Measurements from ENCODE around the gene FSCN2. TPM values are rescaled to one million over a fixed set of nuclear protein-coding genes. Genes with fewer than 3 reads are reported as not detected.

Gene FSCN2
- total and polyA plus RNA-seq, 2 of the 4 experiments (the other 2 are of a cell fraction): 0.18 to 0.84 TPM

- H2BK20ac ChIP-seq (ENCODE audit: low read depth, low read length): no peak overlapping the region
- no peak overlapping the region for H3K4me3 ChIP-seq (ENCODE audit: insufficient read depth, low read depth, low read length)
- H2BK120ac ChIP-seq (ENCODE audit: low read depth, low read length): no peak overlapping the region
- intact Hi-C loops (cut with micrococcal nuclease) (no loop called here), in situ Hi-C loops (cut with MboI; ENCODE audit: low sequenced_read_pairs) (no loop called here), dilution Hi-C loops (cut with HindIII; ENCODE audit: low sequenced_read_pairs, unreplicated experiment) (no loop called here)
- ATAC-seq (ENCODE audit: low read depth) (no peak), DNase-seq (no peak)
- ChIA-PET POLR2A (ENCODE audit: unreplicated experiment) (no interaction called here), CTCF (no interaction called here)
- peaks cover 17 to 41% of the 10 kb centered on the region in 2 experiments for H3K79me1 ChIP-seq (ENCODE audit: low read depth in 1 of 2, low read length in 2 of 2)
- no peak overlapping the region for H4K5ac ChIP-seq (ENCODE audit: low read depth, low read length)
- no peak overlapping the region for H3K9ac ChIP-seq (ENCODE audit: low read depth, low read length)
- no peak overlapping the region for H3K23ac ChIP-seq (ENCODE audit: low read depth, low read length)
- no peak overlapping the region for H3K14ac ChIP-seq (replicated peaks; ENCODE audit: low read depth, low read length)
- BruUV-seq (replicated peaks): no TSS peak
- H3K4me1 ChIP-seq (ENCODE audit: control insufficient read depth, insufficient read depth, low read length): peaks cover 7% of the 10 kb centered on the region
- H3K9me1 ChIP-seq (ENCODE audit: insufficient read depth, low read length): peaks cover 5% of the 10 kb centered on the region; the same call in 1 of the 2 replicates
- no peak overlapping the region for H2AK5ac ChIP-seq (ENCODE audit: low read depth, low read length)
- H3K36me3 ChIP-seq (ENCODE audit: control insufficient read depth, insufficient read depth, low read length): peaks cover 57% of the 10 kb centered on the region
- H3K4ac ChIP-seq (ENCODE audit: low read depth, low read length): no peak overlapping the region
- H3K18ac ChIP-seq (ENCODE audit: low read depth, low read length): no peak overlapping the region
- H2AK9ac ChIP-seq (replicated peaks; ENCODE audit: low read depth, low read length, poor library complexity): no peak overlapping the region
- no peaks in the 10 kb centered on the region for H3K27me3 ChIP-seq (ENCODE audit: control insufficient read depth, insufficient read depth, low read length)
- peaks cover 22% of the 10 kb centered on the region for H4K20me1 ChIP-seq (ENCODE audit: insufficient read depth, low read length)
- no peak overlapping the region for H2AFZ ChIP-seq (replicated peaks; ENCODE audit: low read length, poor library complexity)
- no peak overlapping the region for H4K8ac ChIP-seq (ENCODE audit: low read depth in 2 of 2, low read length in 2 of 2)
- H2BK5ac ChIP-seq (ENCODE audit: low read depth, low read length, poor library complexity, severe bottlenecking): no peak overlapping the region
- no peak overlapping the region for H3K4me2 ChIP-seq (ENCODE audit: low read depth, low read length)
- TF ChIP-seq USF2 (IDR thresholded peaks at IDR 0.05; ENCODE audit: low read depth, low read length): no peak
- TF ChIP-seq POLR2A (IDR thresholded peaks at IDR 0.05; ENCODE audit: low read depth, low read length): no peak
- TF ChIP-seq CHD1 (IDR thresholded peaks at IDR 0.05; ENCODE audit: low read depth, low read length): no peak
- TF ChIP-seq RFX5 (IDR thresholded peaks at IDR 0.05; ENCODE audit: low read depth, low read length): no peak
- TF ChIP-seq FOS (IDR thresholded peaks at IDR 0.05; ENCODE audit: low read depth, low read length): no peak
- TF ChIP-seq BHLHE40 (IDR thresholded peaks at IDR 0.05; ENCODE audit: low read depth, low read length): no peak
- TF ChIP-seq MAFK (IDR thresholded peaks at IDR 0.05; ENCODE audit: low read depth, low read length): no peak
- no peak for TF ChIP-seq SMC3 (IDR thresholded peaks at IDR 0.05; ENCODE audit: low read depth, low read length)
- no peak for TF ChIP-seq RAD21 (IDR thresholded peaks at IDR 0.05; ENCODE audit: low read length)
- no peak for TF ChIP-seq RCOR1 (IDR thresholded peaks at IDR 0.05; ENCODE audit: insufficient replicate concordance, low read length)
- TF ChIP-seq CEBPB (IDR thresholded peaks at IDR 0.05; ENCODE audit: low read depth, low read length): no peak
- no peak for TF ChIP-seq MAZ (IDR thresholded peaks at IDR 0.05; ENCODE audit: borderline replicate concordance, low read depth, low read length)
- TF ChIP-seq CTCF (conservative IDR thresholded peaks at IDR 0.05; ENCODE audit: low read depth, low read length): no peak
- no peak for TF ChIP-seq MXI1 (IDR thresholded peaks at IDR 0.05; ENCODE audit: borderline replicate concordance, low read depth, low read length)
- no peak overlapping the region for H2BK15ac ChIP-seq (ENCODE audit: low read depth, low read length)
- H3K56ac ChIP-seq (ENCODE audit: extremely low read depth, insufficient read depth, low read length): no peak overlapping the region
- H3K27ac ChIP-seq (ENCODE audit: insufficient read depth, low read length): no peak overlapping the region
- H3K9me3 ChIP-seq (ENCODE audit: control insufficient read depth, insufficient read depth, low read length): no peaks in the 10 kb centered on the region
- no peak overlapping the region for H4K91ac ChIP-seq (ENCODE audit: insufficient read depth, low read depth, low read length)
- WGBS, 2 experiments (ENCODE audit: extremely low coverage in 2 of 2, insufficient read length in 1 of 2): 90% methylated on average over 19 of the region's 36 CpGs; no CpG with 5 or more reads in 1 of the 2 experiments
Measured at GRCh38 chr17:81546906-81547613, 18.9 kb downstream of the FSCN2 start.

Measured in IMR-90 (cell line).